Renal cortex interstitium (tissue), 3 donors: ENCODE data around the gene CD82. TPM values are rescaled to one million over a fixed set of nuclear protein-coding genes. Genes with fewer than 3 reads are reported as not detected.

Experiments used
- polyA plus RNA-seq, 3 donors: library from polyadenylated mRNA; unstranded; fragments of 120-200 nt; gene quantifications; one replicate each; pipeline ENCODE4 v1.2.1, GENCODE V29; 2013; ENCODE audit not compliant: insufficient read length in 3 of 3

Gene CD82
- polyA plus RNA-seq, 3 donors = 7.8 to 15.0 (median 13.8) TPM

Other genes with a start within 250 kb of the CD82 start
- gene TSPAN18, start 161.3 kb downstream of the CD82 start, polyA plus RNA-seq = 10 to 100 TPM; 48.8 to 58.2 (median 58.0) TPM